Measurements from ENCODE around the gene PRSS21.

Gene PRSS21

DNA sequence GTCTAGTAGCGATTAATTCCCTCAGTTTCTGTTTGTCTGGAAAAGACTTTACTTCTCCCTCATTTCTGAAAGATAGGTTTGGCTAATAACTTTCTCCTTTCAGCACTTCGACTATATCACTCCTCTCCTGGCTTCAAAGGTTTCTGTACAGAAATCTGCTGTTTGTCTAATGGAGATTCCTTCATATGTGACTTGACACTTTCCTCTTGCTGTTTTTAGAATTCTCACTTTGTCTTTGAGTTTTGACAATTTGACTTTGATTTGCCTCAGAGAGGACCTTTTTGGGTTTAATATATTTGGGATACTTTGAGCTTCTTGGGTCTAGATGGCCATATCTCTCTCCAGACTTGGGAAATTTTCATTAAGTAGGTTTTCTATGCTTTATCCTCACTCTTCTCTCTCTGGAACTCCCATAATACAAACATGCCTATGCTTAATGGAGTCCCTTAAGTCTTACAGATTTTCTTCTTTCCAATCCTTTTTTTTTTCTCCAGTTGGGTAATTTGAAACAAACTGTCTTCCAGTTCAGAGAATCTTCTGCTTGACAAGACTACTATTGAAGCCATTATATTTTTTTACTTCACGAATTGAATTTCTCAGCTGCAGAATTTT, 7.8 kb upstream of the PRSS21 start:
- TF ChIP-seq, protein P1, sequence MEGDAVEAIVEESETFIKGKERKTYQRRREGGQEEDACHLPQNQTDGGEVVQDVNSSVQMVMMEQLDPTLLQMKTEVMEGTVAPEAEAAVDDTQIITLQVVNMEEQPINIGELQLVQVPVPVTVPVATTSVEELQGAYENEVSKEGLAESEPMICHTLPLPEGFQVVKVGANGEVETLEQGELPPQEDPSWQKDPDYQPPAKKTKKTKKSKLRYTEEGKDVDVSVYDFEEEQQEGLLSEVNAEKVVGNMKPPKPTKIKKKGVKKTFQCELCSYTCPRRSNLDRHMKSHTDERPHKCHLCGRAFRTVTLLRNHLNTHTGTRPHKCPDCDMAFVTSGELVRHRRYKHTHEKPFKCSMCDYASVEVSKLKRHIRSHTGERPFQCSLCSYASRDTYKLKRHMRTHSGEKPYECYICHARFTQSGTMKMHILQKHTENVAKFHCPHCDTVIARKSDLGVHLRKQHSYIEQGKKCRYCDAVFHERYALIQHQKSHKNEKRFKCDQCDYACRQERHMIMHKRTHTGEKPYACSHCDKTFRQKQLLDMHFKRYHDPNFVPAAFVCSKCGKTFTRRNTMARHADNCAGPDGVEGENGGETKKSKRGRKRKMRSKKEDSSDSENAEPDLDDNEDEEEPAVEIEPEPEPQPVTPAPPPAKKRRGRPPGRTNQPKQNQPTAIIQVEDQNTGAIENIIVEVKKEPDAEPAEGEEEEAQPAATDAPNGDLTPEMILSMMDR (IDR thresholded peaks at IDR 0.05; ENCODE audit: control extremely low read depth, extremely low read depth, low read depth, missing control alignments), result no peak
- ChIA-PET POLR2A (no interaction called here), CTCF (no interaction called here)
- DNase-seq (ENCODE audit: extremely low spot score), result no peak

GRCh38 chr16:2810651-2811050, 6.4 kb upstream of the PRSS21 start:
- DNase-seq (ENCODE audit: extremely low spot score), result no peak
- ChIA-PET POLR2A (interaction anchor here (0.6 kb wide), 1 partner anchor 39 kb away, joined by 3 read pairs; no protein-coding TSS in a partner anchor), CTCF (interaction anchor here (1.4 to 1.7 kb wide), 2 partner anchors 11 to 28 kb away, joined by 4 to 5 read pairs; no protein-coding TSS in a partner anchor)
- TF ChIP-seq, protein P1 (IDR thresholded peaks at IDR 0.05; ENCODE audit: control extremely low read depth, extremely low read depth, low read depth, missing control alignments), result no peak

GRCh38 chr16:2811703-2812471, 5.2 kb upstream of the PRSS21 start:
- ChIA-PET POLR2A (no interaction called here), CTCF (interaction anchor here (1.0 to 1.7 kb wide), 3 partner anchors 10 to 56 kb away, joined by 3 to 5 read pairs (median 4); no protein-coding TSS in a partner anchor)
- TF ChIP-seq, protein P1 (IDR thresholded peaks at IDR 0.05; ENCODE audit: control extremely low read depth, extremely low read depth, low read depth, missing control alignments), result no peak
- DNase-seq (ENCODE audit: extremely low spot score), result no peak

DNA sequence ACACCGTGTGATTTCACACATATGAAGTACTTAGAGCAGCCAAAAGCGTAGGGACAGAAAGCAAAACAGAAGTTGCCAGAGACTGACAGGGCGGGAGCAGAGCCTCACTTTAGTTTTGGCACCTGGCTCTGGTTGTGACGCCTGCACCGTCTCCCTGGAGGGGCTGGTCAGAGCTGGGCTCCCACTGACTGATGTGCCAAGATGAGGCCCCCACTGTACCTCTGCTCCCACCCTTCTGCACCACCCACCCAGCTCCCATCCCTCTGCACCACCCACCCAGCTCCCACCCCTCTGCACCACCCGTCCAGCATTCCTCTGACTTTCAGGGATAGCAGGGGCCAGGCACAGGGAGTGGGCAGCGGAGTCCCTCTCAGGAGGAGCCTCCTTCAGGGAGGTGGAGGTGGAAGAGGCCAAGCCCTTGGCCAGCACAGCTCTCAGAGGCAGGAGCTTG, 3.2 kb upstream of the PRSS21 start:
- TF ChIP-seq, protein P1 (IDR thresholded peaks at IDR 0.05; ENCODE audit: control extremely low read depth, extremely low read depth, low read depth, missing control alignments), result no peak
- ChIA-PET POLR2A (no interaction called here), CTCF (interaction anchor here (1.7 kb wide), 1 partner anchor 55 kb away, joined by 5 read pairs; no protein-coding TSS in a partner anchor)
- no peak for DNase-seq (ENCODE audit: extremely low spot score)

- TF ChIP-seq, protein P1 (IDR thresholded peaks at IDR 0.05; ENCODE audit: control extremely low read depth, extremely low read depth, low read depth, missing control alignments), result no peak
- CTCF ChIA-PET, result interaction anchor here (1.7 kb wide), 1 partner anchor 54 kb away, joined by 5 read pairs; no protein-coding TSS in a partner anchor
- POLR2A ChIA-PET, result no interaction called here
- DNase-seq (ENCODE audit: extremely low spot score), result no peak
These were observed 2.3 kb upstream of the PRSS21 start for GRCh38 chr16:2814551-2815298.

- ChIA-PET CTCF (interaction anchor here (1.2 kb wide), 1 partner anchor 112 kb away, joined by 3 read pairs; no protein-coding TSS in a partner anchor), POLR2A (no interaction called here)
- no peak for DNase-seq (ENCODE audit: extremely low spot score)
- TF ChIP-seq, protein P1 (IDR thresholded peaks at IDR 0.05; ENCODE audit: control extremely low read depth, extremely low read depth, low read depth, missing control alignments), result no peak
These were observed 1.7 kb upstream of the PRSS21 start for GRCh38 chr16:2815299-2815771.

Data from GM10248 (cell line).